KBM-7 (cell line): Measurements from ENCODE around the gene RPS6KB2.
"Not testable (repeated sequence)": the region's sequence is repeated elsewhere in the genome, so short reads cannot be mapped to it uniquely, and the experiment has no call there.

ENCODE experiments used
- DNase-seq: peaks from one replicate; pipeline ENCODE4 v3.0.0-alpha.2; 2015
- in situ Hi-C: fragments of 300-500 bp; cut with MboI; formaldehyde crosslinking; loops from 2 replicates; pipeline ENCODE4 v1.14.3; 2020; ENCODE audit warnings: low sequenced_read_pairs, low pct_unique_long_range_greater_than_20kb, mixed read lengths

Gene RPS6KB2

GRCh38 chr11:67456068-67456705 lies 27.9 kb downstream of the RPS6KB2 start:
- in situ Hi-C loops = no loop called here
- no peak for DNase-seq

- in situ Hi-C loops = no loop called here
- no peak for DNase-seq
Observed at GRCh38 chr11:67457453-67457852, 29.2 kb downstream of the RPS6KB2 start.

GRCh38 chr11:67458266-67458665 lies 30.0 kb downstream of the RPS6KB2 start:
- in situ Hi-C loops = no loop called here
- DNase-seq = no peak

- DNase-seq = no peak
- in situ Hi-C loops = no loop called here
Observed at GRCh38 chr11:67463186-67463585, 34.9 kb downstream of the RPS6KB2 start.

GRCh38 chr11:67463680-67464410 lies 35.6 kb downstream of the RPS6KB2 start:
- in situ Hi-C loops = no loop called here
- peak; percentile 57 for DNase-seq

DNA sequence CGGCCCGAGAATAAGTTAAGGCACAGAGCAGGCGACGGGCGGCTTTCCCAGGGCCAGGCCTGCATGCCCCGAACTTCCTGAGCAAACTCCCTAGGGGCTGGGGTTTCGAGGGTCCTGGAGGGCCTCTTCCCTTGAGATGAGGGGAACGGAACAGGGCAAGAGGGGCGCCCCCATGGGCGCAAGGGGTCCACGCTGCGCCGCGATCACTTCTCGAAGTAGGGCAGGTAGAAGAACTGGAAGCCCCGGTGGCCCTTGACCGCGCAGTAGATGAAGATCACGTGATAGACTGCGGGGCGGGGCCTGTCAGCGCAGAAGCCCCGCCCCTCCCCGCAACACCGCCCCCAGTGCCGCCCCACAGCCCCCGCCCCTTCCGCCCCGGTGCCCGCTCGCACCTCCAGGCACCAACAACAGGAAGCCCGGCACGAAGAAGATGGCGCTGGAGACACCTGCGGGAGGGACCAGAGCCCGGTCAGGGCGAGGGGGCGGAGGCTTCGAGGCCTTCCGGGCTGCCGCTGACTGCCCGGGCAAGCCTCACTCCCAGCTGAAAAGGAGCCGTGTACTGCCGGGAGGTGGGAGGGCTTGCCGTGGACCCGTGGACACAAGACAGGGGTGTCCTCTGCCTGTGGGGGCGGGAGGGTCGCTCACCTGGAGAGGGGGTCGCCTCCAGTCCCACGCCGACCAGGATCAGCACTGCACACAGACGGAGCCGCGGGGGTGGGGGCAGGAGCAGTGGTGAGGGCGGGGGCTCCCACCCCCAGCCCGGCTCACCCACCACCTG lies 36.3 kb downstream of the RPS6KB2 start:
- in situ Hi-C loops = no loop called here
- peak; percentile 82 for DNase-seq

DNA sequence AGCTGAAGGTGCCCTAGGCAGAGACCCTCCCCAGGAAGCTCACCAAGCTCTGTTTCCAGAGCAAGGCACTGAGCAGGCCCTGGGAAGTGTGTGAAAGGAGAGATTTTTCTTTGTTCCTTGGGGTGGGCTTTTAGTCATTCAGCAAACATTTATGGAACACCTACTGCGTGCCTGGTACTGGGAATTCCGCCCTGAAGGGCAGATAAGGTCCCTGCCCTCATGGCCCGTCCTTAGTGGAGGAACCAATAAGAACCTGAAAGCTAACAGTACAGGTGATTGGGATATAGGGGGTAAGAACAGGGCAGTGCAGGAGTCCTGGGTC lies 36.9 kb downstream of the RPS6KB2 start:
- in situ Hi-C loops = no loop called here
- no peak for DNase-seq

DNA sequence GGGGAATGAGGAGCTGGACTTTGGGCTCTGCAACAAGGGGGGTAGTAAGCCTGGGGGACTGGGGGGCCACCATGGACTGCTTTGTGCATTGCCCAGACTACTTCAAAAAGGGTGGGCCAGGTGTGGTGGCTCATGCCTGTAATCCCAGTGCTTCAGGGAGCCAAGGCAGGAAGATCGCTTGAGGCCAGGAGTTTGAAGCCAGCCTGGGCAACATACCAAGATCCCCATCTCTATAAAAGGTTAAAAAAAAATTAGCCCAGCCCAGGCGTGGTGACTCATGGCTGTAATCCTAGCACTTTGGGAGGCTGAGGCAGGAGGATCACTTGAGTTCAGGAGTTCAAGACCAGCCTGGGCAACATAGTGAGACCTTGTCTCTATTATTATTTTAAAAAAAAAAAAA lies 37.2 kb downstream of the RPS6KB2 start:
- in situ Hi-C loops, DNase-seq: not testable (repeated sequence)

DNA sequence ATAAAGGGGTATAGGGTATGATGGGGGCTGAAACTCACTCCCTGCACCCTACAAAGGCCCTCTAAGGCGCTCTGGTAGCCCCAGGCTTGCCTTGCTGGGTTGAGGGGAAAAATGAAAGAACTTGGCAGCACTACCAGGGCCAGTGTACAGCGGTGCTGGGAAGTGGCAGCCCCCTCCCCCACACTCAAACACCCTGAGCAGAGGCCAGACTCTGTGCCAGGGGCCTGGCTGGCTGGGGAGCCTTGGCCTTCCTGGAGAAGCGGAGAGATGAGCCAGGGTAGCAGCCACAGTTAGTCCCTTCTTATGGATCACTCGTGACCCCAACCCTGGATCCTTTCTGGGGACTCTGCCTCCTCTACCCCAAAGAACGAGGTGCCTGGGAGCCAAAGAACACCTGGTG lies 38.1 kb downstream of the RPS6KB2 start:
- in situ Hi-C loops = no loop called here
- DNase-seq = no peak

DNA sequence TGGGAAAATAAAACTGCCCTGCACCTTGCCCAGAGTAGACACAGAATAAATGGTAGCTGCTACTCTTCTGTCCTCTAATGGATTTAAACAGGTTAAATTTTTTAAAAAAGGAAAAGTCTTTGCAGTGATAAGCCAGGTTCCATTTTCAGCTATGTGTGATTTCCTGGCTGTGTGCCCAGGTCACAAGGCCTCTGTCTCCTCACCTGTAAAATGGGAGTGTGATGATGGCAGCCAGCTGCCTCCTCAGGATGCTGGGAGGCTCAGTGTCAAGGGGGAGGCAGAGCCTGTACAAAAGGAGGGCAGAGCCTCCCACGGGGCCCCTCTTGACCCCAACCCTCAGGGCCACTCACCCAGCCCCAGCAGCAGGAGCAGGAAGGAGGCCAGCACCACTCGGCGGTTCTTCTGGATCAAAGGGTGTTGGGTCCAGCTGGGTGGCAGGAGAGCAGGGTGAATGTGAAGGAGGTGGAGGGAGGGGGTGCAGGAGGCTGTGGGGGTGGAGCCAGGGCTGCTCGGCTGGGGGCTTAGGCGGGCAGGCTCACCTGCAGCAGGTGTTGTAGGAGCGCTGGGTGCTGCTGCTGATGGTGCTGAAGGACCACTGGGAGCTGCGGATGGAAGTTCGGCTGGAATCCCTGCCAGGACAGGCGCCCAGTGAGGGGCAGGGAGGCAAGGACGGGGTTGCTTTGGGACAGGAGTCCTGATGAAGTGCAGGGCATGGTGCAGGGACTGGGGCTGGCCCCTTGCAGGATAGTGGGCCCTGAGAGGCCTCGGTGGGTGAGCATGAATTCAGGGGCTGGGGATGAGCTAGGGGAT lies 38.9 kb downstream of the RPS6KB2 start:
- in situ Hi-C loops = no loop called here
- no peak for DNase-seq

DNA sequence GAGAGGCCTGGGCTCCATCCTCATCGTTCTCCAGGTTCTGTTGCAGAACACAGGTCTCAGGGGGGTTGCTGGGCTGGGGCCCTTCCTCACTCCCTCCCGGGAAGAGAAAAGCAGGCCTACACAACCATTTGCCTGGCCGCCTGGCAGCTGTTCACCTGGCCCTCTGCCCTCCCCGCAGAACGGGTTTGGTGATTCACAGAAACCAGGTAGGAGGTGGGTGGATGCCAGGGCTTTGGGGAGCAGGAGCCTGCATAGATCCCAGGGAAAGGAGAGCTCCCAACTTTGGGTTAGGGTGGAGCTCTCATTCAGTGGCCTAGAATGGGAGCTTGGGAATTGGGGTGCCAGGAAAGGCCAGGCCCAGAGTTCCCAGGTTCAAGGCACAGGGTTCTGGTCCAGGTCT lies 39.8 kb downstream of the RPS6KB2 start:
- in situ Hi-C loops = no loop called here
- no peak for DNase-seq

GRCh38 chr11:67468456-67468758 lies 40.1 kb downstream of the RPS6KB2 start:
- in situ Hi-C loops = no loop called here
- no peak for DNase-seq

DNA sequence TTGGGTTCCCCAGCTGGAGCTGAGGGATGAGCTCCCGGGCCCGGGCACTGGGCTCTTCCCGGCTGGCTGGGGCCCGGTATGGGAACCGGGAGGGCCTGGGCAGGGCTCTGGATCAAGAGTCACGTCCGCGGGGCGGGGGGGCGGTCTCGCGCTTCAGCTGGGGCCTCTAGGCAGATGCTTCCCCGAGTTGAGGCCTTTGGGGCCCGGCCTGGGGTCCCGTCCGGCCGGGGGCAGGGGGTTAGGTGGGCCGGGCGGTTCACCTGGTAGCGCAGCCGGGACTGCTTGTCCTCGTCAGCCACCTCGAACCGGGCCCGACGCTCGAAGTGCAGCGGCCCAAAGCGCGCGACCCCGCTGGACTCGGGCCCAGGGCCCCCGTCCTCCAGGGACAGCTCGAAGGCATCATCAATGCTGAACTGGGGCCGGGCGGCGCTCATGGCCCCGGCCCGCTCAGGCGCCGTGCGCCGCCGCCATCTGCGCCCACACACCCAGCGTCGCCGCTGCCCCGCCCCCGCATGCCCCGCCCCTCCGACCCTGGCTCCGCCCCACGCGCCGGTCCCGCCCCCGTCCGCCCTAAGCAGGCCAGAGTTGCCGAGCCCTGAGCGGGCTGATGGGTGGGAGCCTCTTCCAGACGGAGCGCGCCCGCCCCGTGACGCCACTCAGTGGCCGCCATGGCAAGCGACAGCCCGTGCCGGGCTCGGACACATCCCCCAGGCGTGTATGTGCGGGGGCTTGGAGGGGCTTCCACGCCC lies 40.6 kb downstream of the RPS6KB2 start, which contains the start of gene TMEM134:
TSS of gene TMEM134 (minus strand) at position 493 of the 749 bp plus-strand sequence. CDS start at position 434, 59 bp downstream.
- peak; percentile 83 for DNase-seq
- in situ Hi-C loops = no loop called here

- in situ Hi-C loops = no loop called here
- DNase-seq = no peak
Observed at GRCh38 chr11:67469508-67469811, 41.2 kb downstream of the RPS6KB2 start.

- no peak for DNase-seq
- in situ Hi-C loops = no loop called here
Observed at GRCh38 chr11:67470337-67471002, 42.2 kb downstream of the RPS6KB2 start.

DNA sequence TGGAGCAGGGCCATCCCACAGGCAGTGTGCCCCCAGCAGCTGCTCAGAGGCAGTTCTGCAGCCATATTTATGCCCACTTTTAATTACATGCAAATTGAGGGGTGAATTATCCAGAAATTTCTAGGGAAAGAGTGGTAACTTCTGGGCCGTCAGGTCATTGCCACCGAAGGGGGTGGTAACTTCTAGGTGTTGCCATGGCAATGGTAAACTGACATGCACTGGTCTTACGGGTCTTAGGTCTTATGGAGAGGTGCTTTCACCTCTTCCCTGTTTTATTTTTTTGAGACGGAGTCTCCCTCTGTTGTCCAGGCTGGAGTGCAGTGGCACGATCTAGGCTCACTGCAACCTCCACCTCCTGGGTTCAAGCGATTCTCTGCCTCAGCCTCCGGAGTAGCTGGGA lies 44.6 kb downstream of the RPS6KB2 start:
- in situ Hi-C loops = no loop called here
- DNase-seq = no peak

DNA sequence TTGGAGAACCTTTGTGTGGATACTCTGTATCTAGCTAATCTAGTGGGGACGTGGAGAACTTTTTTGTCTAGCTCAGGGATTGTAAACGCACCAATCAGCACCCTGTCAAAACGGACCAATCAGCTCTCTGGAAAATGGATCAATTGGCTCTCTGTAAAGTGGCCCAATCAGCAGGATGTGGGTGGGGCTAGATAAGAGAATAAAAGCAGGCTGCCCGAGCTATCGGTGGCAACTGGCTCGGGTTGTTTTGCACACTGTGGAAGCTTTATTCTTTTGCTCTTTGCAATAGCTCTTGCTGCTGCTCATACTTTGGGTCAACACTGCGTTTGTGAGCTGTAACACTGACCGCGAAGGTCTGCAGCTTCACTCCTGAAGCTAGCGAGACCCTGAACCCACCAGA lies 48.4 kb downstream of the RPS6KB2 start:
- DNase-seq, in situ Hi-C loops: not testable (repeated sequence)

DNA sequence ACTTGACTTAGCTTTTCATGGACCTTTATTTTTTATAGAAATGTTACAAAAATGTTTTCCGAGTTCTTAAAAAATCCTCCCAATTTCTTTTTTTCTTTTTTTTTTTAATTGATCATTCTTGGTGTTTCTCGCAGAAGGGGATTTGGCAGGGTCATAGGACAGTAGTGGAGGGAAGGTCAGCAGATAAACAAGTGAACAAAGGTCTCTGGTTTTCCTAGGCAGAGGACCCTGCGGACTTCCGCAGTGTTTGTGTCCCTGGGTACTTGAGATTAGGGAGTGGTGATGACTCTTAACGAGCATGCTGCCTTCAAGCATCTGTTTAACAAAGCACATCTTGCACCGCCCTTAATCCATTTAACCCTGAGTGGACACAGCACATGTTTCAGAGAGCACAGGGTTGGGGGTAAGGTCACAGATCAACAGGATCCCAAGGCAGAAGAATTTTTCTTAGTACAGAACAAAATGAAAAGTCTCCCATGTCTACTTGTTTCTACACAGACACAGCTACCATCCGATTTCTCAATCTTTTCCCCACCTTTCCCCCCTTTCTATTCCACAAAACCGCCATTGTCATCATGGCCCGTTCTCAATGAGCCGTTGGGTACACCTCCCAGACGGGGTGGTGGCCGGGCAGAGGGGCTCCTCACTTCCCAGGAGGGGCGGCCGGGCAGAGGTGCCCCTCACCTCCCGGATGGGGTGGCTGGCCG lies 49.2 kb downstream of the RPS6KB2 start:
- DNase-seq, in situ Hi-C loops: not testable (repeated sequence)
